Ovary (tissue), 3 donors: ENCODE results near the gene ATXN7L3.

Source experiments
- CTCF ChIP-seq, 3 donors: fragments of 450-650 bp in 2 of 3; fragments of 200-600 bp in 1 of 3; IDR thresholded peaks; one replicate each; pipeline versions ENCODE4 v1.5.1 to v1.8.0; 2016 to 2022; ENCODE audit warnings: antibody characterized with exemption in 3 of 3, mild to moderate bottlenecking in 1 of 3
- POLR2A ChIP-seq: fragments of 450-650 bp; IDR thresholded peaks from one replicate; pipeline ENCODE4 v1.6.1; 2017; ENCODE audit warnings: antibody characterized with exemption, mild to moderate bottlenecking, moderate library complexity
- donor health status: DM: no; HTN: no; CAD: no.

GRCh38 chr17:44198721-44199552 lies 747 bp downstream of the ATXN7L3 start:
- peak; percentile 10 for TF ChIP-seq POLR2A
- TF ChIP-seq CTCF (IDR thresholded peaks at IDR 0.05) = no peak
